ENCODE measurements around the gene PTAFR. TPM values are rescaled to one million over a fixed set of nuclear protein-coding genes. Genes with fewer than 3 reads are reported as not detected.

Gene PTAFR
- total RNA-seq, 1 experiment from 2014 or later, result 1.9 TPM

DNA sequence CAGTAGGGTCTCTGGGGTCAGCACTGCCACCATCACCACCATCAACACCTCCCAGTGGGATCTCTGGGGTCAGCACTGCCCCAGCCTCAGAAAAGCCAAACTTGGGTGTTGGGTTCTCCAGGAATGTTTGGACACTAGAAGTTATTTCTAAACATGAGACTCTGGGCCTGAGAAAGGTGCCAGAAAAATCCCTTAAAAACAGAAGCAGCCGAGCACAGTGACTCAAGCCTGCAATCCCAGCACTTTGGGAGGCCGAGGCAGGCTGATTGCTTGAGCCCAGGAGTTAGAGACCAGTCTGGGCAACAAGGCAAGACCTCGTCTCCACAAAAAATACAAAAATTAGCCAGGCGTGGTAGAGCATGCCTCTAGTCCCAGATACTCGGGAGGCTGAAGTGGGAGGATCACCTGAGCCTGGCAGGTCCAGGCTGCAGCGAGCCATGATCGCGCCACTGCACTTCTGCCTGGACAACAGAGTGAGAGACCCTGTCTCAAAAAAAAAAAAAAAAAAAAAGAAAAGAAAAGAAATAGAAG, 470 bp downstream of the PTAFR start:
- no peak overlapping the region for H3K27ac ChIP-seq (ENCODE audit: insufficient read length, low read depth, low read length)
- no peak overlapping the region for H4K5ac ChIP-seq (ENCODE audit: insufficient read length, low read depth, low read length)
- no peak overlapping the region for H4K91ac ChIP-seq (ENCODE audit: insufficient read length, low read depth, low read length)
- Mint-ChIP-seq H3K4me1 (peaks cover 13 to 19% of the 10 kb centered on the region in 2 experiments), H3K27me3 (ENCODE audit: low read depth) (no peaks in the 10 kb centered on the region), H3K4me3 (no peak overlapping the region; a peak in 1 of 5 replicates), H3K36me3 (ENCODE audit: insufficient read depth in 1 of 3, low read depth in 3 of 3) (no peaks in the 10 kb centered on the region), H3K9me3 (no peaks in the 10 kb centered on the region; a peak in 1 of 5 replicates), H3K27ac (no peak overlapping the region)
- no peak overlapping the region for H4K8ac ChIP-seq (replicated peaks; ENCODE audit: insufficient read length, low read depth, low read length)
- peaks cover 2% of the 10 kb centered on the region for H3K23me2 ChIP-seq (ENCODE audit: insufficient read length, low read depth, low read length, poor library complexity, severe bottlenecking)
- no peaks in the 10 kb centered on the region for H4K20me1 ChIP-seq (ENCODE audit: control insufficient read depth, insufficient read depth, insufficient read length)
- no peaks in the 10 kb centered on the region for H3K79me1 ChIP-seq (ENCODE audit: insufficient read depth, low read depth, low read length, poor library complexity, severe bottlenecking)
- no CpG with 5 or more reads among the region's 8 CpGs for WGBS (ENCODE audit: extremely low coverage, insufficient read length, low lambda C conversion rate)
- H3K14ac ChIP-seq (ENCODE audit: insufficient read depth, low read length), result no peak overlapping the region
- H2BK5ac ChIP-seq (ENCODE audit: insufficient read length, low read length), result no peak overlapping the region
- no peak overlapping the region for H3T11ph ChIP-seq (ENCODE audit: low read length)
- no peak overlapping the region for H3K23ac ChIP-seq (ENCODE audit: insufficient read length, low read depth, low read length)
- H2BK12ac ChIP-seq (ENCODE audit: insufficient read length, low read depth, low read length), result no peak overlapping the region
- H2BK15ac ChIP-seq (ENCODE audit: low read depth, low read length), result no peak overlapping the region
- no peaks in the 10 kb centered on the region for H3K4me1 ChIP-seq (ENCODE audit: insufficient read depth, low read length)
- H3K4ac ChIP-seq (ENCODE audit: low read depth, low read length), result no peak overlapping the region
- no peak overlapping the region for H3K4me2 ChIP-seq (ENCODE audit: insufficient read depth, insufficient read length, low read length)
- no peak overlapping the region for H3K18ac ChIP-seq (ENCODE audit: insufficient read length, low read depth, low read length)
- TF ChIP-seq, protein P1, sequence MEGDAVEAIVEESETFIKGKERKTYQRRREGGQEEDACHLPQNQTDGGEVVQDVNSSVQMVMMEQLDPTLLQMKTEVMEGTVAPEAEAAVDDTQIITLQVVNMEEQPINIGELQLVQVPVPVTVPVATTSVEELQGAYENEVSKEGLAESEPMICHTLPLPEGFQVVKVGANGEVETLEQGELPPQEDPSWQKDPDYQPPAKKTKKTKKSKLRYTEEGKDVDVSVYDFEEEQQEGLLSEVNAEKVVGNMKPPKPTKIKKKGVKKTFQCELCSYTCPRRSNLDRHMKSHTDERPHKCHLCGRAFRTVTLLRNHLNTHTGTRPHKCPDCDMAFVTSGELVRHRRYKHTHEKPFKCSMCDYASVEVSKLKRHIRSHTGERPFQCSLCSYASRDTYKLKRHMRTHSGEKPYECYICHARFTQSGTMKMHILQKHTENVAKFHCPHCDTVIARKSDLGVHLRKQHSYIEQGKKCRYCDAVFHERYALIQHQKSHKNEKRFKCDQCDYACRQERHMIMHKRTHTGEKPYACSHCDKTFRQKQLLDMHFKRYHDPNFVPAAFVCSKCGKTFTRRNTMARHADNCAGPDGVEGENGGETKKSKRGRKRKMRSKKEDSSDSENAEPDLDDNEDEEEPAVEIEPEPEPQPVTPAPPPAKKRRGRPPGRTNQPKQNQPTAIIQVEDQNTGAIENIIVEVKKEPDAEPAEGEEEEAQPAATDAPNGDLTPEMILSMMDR (conservative IDR thresholded peaks at IDR 0.05), result no peak
- H3K27me3 ChIP-seq (ENCODE audit: insufficient read depth, low read length), result no peaks in the 10 kb centered on the region
- H3K56ac ChIP-seq (ENCODE audit: insufficient read length, low read depth, low read length), result no peak overlapping the region
- H2AFZ ChIP-seq (ENCODE audit: low read length), result no peak overlapping the region
- no peak overlapping the region for H3K9ac ChIP-seq (ENCODE audit: extremely low read depth, insufficient read length, low read length)
- H3K9me3 ChIP-seq (ENCODE audit: control insufficient read depth, low read depth, low read length), result no peaks in the 10 kb centered on the region
- no peak for DNase-seq
- no peak overlapping the region for H2BK20ac ChIP-seq (ENCODE audit: low read depth, low read length, poor library complexity, severe bottlenecking)
- no peak overlapping the region for H2AK5ac ChIP-seq (ENCODE audit: insufficient read length, low read length)
- H3K79me2 ChIP-seq (ENCODE audit: insufficient read depth, low read length), result no peaks in the 10 kb centered on the region
- no peak overlapping the region for H2BK120ac ChIP-seq (ENCODE audit: low read depth, low read length, poor library complexity, severe bottlenecking)
